ENCODE data around the gene AMDHD1.

GRCh38 chr12:95956557-95957145, 13.5 kb downstream of the AMDHD1 start:
- TF ChIP-seq CTCF (conservative IDR thresholded peaks at IDR 0.05; ENCODE audit: low read depth, low read length) (no peak), MXI1 (IDR thresholded peaks at IDR 0.05; ENCODE audit: borderline replicate concordance, low read depth, low read length) (no peak), POLR2A (IDR thresholded peaks at IDR 0.05; ENCODE audit: low read depth, low read length) (no peak)
